ENCODE results near the gene KCNAB2. TPM values are rescaled to one million over a fixed set of nuclear protein-coding genes. Genes with fewer than 3 reads are reported as not detected.

KCNAB2 gene
- total and polyA plus RNA-seq, 4 donors, result 1.8 to 5.9 (median 4.5) TPM

- H3K36me3 ChIP-seq (ENCODE audit: control insufficient read depth in 4 of 4, insufficient read depth in 3 of 4, low read depth in 1 of 4, low read length in 3 of 4), result no peaks in the 10 kb centered on the region
- H3K4me3 ChIP-seq (ENCODE audit: low read depth in 1 of 3, low read length in 3 of 3), result no peak overlapping the region
- H3K9ac ChIP-seq (ENCODE audit: low read depth in 1 of 2, low read length in 2 of 2), result no peak overlapping the region
- peaks cover 0 to 8% (median 0%) of the 10 kb centered on the region in 4 donors for H3K4me1 ChIP-seq (ENCODE audit: control insufficient read depth in 4 of 4, insufficient read depth in 4 of 4, low read length in 3 of 4)
- no peaks in the 10 kb centered on the region for H3K27me3 ChIP-seq (ENCODE audit: control insufficient read depth in 4 of 4, insufficient read depth in 4 of 4, low read length in 3 of 4)
- WGBS, result 84% methylated on average over 6 of the region's 6 CpGs
- DNase-seq (ENCODE audit: low spot score), result no peak
- no peak overlapping the region for H3K27ac ChIP-seq (ENCODE audit: low read depth in 1 of 2, low read length in 2 of 2)
- H3K9me3 ChIP-seq (ENCODE audit: control insufficient read depth in 4 of 4, low read length in 3 of 4), result no peaks in the 10 kb centered on the region
- TF ChIP-seq YY1 (IDR thresholded peaks at IDR 0.05) (no peak), ZBTB33 (IDR thresholded peaks at IDR 0.05) (no peak), CTCF (IDR thresholded peaks at IDR 0.05; ENCODE audit: low read depth, low read length, missing input control) (no peak)
These were observed 8.9 kb downstream of the KCNAB2 start for GRCh38 chr1:6054596-6054995.

- no peak overlapping the region for H3K27ac ChIP-seq (ENCODE audit: low read depth in 1 of 2, low read length in 2 of 2)
- 81% methylated on average over 8 of the region's 8 CpGs for WGBS
- no peaks in the 10 kb centered on the region for H3K9me3 ChIP-seq (ENCODE audit: control insufficient read depth in 4 of 4, low read length in 3 of 4)
- peaks cover 0 to 8% (median 0%) of the 10 kb centered on the region in 4 donors for H3K4me1 ChIP-seq (ENCODE audit: control insufficient read depth in 4 of 4, insufficient read depth in 4 of 4, low read length in 3 of 4)
- H3K27me3 ChIP-seq (ENCODE audit: control insufficient read depth in 4 of 4, insufficient read depth in 4 of 4, low read length in 3 of 4), result no peaks in the 10 kb centered on the region
- TF ChIP-seq JUND (IDR thresholded peaks at IDR 0.05), result no peak
- TF ChIP-seq CTCF (IDR thresholded peaks at IDR 0.05; ENCODE audit: low read depth, low read length, missing input control), result no peak
- no peak for TF ChIP-seq ZBTB33 (IDR thresholded peaks at IDR 0.05)
- TF ChIP-seq RXRA (IDR thresholded peaks at IDR 0.05), result no peak
- TF ChIP-seq MAX (IDR thresholded peaks at IDR 0.05), result no peak
- H3K9ac ChIP-seq (ENCODE audit: low read depth in 1 of 2, low read length in 2 of 2), result no peak overlapping the region
- no peaks in the 10 kb centered on the region for H3K36me3 ChIP-seq (ENCODE audit: control insufficient read depth in 4 of 4, insufficient read depth in 3 of 4, low read depth in 1 of 4, low read length in 3 of 4)
- DNase-seq (ENCODE audit: low spot score), result no peak
- H3K4me3 ChIP-seq (ENCODE audit: low read depth in 1 of 3, low read length in 3 of 3), result no peak overlapping the region
These were observed 10.9 kb downstream of the KCNAB2 start for GRCh38 chr1:6056572-6056948.

All from liver (tissue), 9 donors.